ENCODE data around the gene VMAC.
"Not testable (repeated sequence)": the region's sequence is repeated elsewhere in the genome, so short reads cannot be mapped to it uniquely, and the experiment has no call there.

VMAC gene

DNA sequence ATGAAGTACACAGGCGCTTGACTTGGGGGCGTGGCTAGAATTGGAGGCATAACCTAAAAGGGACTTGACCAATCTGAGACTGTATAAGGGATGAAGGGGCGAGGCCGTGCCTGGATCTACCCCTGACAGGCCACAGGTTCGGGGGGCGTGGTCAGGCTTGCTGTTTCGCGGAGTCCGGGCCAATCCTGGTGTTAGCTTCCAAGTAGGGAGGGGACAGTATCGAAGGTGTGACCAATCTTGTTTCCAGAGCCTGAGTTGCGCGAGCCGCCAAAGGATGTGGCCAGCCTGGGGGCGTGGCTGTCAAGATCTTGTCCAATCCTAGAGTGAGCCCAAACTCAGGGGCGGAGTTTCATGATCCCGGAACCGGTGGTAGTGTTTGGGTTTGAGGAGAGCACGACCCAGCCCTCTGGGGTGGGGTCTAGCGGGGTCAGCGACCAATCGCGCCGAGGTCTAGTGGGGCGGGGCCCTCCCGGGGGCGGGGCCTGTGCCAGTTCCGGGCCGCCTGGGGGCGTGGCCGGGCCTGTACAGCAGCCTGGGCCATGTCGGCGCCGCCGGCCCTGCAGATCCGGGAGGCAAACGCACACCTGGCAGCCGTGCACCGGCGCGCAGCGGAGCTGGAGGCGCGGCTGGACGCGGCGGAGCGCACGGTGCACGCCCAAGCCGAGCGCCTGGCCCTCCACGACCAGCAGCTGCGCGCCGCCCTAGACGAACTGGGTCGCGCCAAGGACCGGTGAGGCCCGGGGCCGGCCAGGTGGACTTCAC lies at the start of gene VMAC:
TSS of gene VMAC (plus strand) at position 521 of the 762 bp plus-strand sequence. CDS start at position 540, 19 bp downstream.
- TF ChIP-seq CTCF (IDR thresholded peaks at IDR 0.05; ENCODE audit: low read depth, low read length, missing control alignments) = no peak
- peak; percentile 100 for DNase-seq (ENCODE audit: low read depth)
- H3K4me3 ChIP-seq (ENCODE audit: low read depth, low read length) = peak within 1 kb of the TSS; percentile 95

GRCh38 chr19:5855151-5855550 lies 49.5 kb upstream of the VMAC start:
- H3K4me3 ChIP-seq (ENCODE audit: low read depth, low read length); DNase-seq (ENCODE audit: low read depth): not testable (repeated sequence)

- TF ChIP-seq CTCF (IDR thresholded peaks at IDR 0.05; ENCODE audit: low read depth, low read length, missing control alignments) = no peak
- no peak for DNase-seq (ENCODE audit: low read depth)
- no peak overlapping the region for H3K4me3 ChIP-seq (ENCODE audit: low read depth, low read length)
These were observed 47.2 kb upstream of the VMAC start for GRCh38 chr19:5857203-5858081.

- no peak overlapping the region for H3K4me3 ChIP-seq (ENCODE audit: low read depth, low read length)
- DNase-seq (ENCODE audit: low read depth) = no peak
- no peak for TF ChIP-seq CTCF (IDR thresholded peaks at IDR 0.05; ENCODE audit: low read depth, low read length, missing control alignments)
These were observed 41.5 kb upstream of the VMAC start for GRCh38 chr19:5863030-5863665.

DNA sequence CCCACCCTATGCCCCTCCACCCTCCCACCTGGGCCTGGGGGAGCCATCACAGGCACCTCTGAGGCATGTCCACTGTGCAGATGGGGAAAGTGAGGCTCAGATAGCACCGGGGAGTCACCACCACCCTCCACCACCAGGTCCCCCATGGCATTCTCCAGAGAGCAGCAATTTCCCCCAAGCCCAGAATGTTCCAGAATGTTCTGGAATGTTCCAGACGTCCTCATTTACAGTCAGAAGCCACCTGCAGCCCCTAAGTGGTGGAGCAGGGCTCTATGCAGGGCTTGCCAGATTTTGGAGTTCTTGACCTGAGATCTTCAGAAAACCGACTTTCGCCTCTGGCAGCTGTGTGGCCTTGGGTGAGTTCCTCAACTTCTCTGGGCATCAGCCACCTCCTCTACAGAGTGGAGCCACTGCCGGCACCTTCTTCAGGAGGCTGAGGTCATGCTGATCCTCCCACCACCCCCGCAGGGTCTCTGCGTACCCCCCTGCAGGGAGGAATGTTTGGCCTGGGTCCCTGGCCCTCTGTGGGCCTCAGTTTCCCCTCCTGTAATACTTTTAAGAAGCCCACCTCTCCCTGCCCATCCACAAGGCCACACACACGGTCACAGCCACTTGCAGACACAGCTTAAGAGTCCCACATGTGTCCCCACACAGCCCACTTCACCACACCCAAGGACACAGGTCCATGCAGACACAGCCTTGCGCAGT lies 40.5 kb upstream of the VMAC start:
- DNase-seq (ENCODE audit: low read depth) = no peak
- no peak overlapping the region for H3K4me3 ChIP-seq (ENCODE audit: low read depth, low read length)
- no peak for TF ChIP-seq CTCF (IDR thresholded peaks at IDR 0.05; ENCODE audit: low read depth, low read length, missing control alignments)

- no peak overlapping the region for H3K4me3 ChIP-seq (ENCODE audit: low read depth, low read length)
- no peak for DNase-seq (ENCODE audit: low read depth)
- TF ChIP-seq CTCF (IDR thresholded peaks at IDR 0.05; ENCODE audit: low read depth, low read length, missing control alignments) = peak; percentile 19
These were observed 39.8 kb upstream of the VMAC start for GRCh38 chr19:5864725-5865486.

Data from GM12864 (cell line).